Osteoblast (primary cell): Measurements from ENCODE around the gene NR5A2. TPM values are rescaled to one million over a fixed set of nuclear protein-coding genes. Genes with fewer than 3 reads are reported as not detected.

Experiments used
- DNase-seq: peaks from one replicate; pipeline ENCODE4 v3.0.0; 2011; ENCODE audit warnings: low spot score, mixed read lengths; ENCODE audit not compliant: insufficient read length; ENCODE audit errors: missing footprints
- H2AFZ ChIP-seq: 2 replicates; pipeline ENCODE4 v1.6.0; 2011; ENCODE audit warnings: mild to moderate bottlenecking, low read length
- H3K27ac ChIP-seq: 2 replicates; pipeline ENCODE4 v1.5.1; 2011; ENCODE audit warnings: mild to moderate bottlenecking, low read depth, low read length, moderate library complexity
- H3K27me3 ChIP-seq: 2 replicates; pipeline ENCODE4 v1.6.0; 2012; ENCODE audit warnings: mild to moderate bottlenecking, control low read depth, inconsistent platforms, low read length, moderate library complexity; ENCODE audit not compliant: insufficient read depth
- H3K36me3 ChIP-seq: 2 replicates; pipeline ENCODE4 v1.5.1; 2011; ENCODE audit warnings: mild to moderate bottlenecking, low read length, control low read depth, moderate library complexity; ENCODE audit not compliant: insufficient read depth
- H3K4me1 ChIP-seq: 2 replicates; pipeline ENCODE4 v1.5.1; 2011; ENCODE audit warnings: mild to moderate bottlenecking, low read length, control low read depth, moderate library complexity; ENCODE audit not compliant: insufficient read depth
- H3K4me2 ChIP-seq: 2 replicates; pipeline ENCODE4 v1.6.0; 2011; ENCODE audit warnings: mild to moderate bottlenecking, low read length; ENCODE audit not compliant: insufficient read depth
- H3K4me3 ChIP-seq: fragments of 200-600 bp; sonication (generic); 3 replicates; pipeline ENCODE4 v1.5.1; 2012; ENCODE audit warnings: mild to moderate bottlenecking, low read length, inconsistent platforms; ENCODE audit not compliant: insufficient read depth
- H3K79me2 ChIP-seq: 2 replicates; pipeline ENCODE4 v1.6.0; 2012; ENCODE audit warnings: mild to moderate bottlenecking, low read length, control low read depth, inconsistent platforms; ENCODE audit not compliant: insufficient read depth
- H3K9me3 ChIP-seq: 2 replicates; pipeline ENCODE4 v1.5.1; 2011; ENCODE audit warnings: low read depth, low read length, control low read depth
- H4K20me1 ChIP-seq: 2 replicates; pipeline ENCODE4 v1.6.0; 2012; ENCODE audit warnings: mild to moderate bottlenecking, low read length, control low read depth; ENCODE audit not compliant: insufficient read depth
- total RNA-seq: library from RNA; depleted of rRNA; stranded (reverse); fragments of >200 nt; gene quantifications from 2 replicates; pipeline ENCODE4 v1.2.3, GENCODE V29; 2012
- TF ChIP-seq, protein P1 (sequence below): IDR thresholded peaks from 2 replicates; pipeline ENCODE4 v1.5.1; 2011; ENCODE audit warnings: mild to moderate bottlenecking, low read depth, low read length, moderate library complexity; ENCODE audit errors: extremely low read depth

Gene NR5A2
- total RNA-seq, 1 donor = not detected

DNA sequence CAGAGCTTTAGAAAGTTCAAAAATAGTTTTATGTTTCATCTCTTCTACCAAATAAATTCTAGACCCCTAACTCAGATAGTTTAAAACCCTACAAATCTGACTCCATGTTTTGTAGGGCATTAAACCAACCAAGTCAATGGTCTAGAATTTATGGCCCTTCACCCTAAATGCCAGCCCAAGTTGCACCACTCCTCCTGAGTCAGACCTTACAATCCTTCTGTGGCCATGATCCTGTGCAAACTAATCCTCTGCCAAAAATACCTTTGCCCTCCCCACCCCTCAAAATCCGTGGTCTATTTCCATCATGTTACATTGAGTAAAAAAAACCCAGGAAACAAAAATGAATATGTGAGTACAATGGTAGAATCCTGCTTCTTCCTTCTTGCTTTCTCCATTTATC is 179.3 kb downstream of the NR5A2 start:
- H4K20me1 ChIP-seq = no peaks in the 10 kb centered on the region
- peak overlapping the region; percentile 26 for H3K4me2 ChIP-seq
- H3K9me3 ChIP-seq = no peaks in the 10 kb centered on the region
- no peak overlapping the region for H2AFZ ChIP-seq
- H3K4me3 ChIP-seq = no peak overlapping the region
- H3K79me2 ChIP-seq = no peaks in the 10 kb centered on the region
- peaks cover 10% of the 10 kb centered on the region for H3K4me1 ChIP-seq
- no peaks in the 10 kb centered on the region for H3K27me3 ChIP-seq
- H3K27ac ChIP-seq = peak overlapping the region; percentile 44
- no peak for DNase-seq
- TF ChIP-seq, protein P1, sequence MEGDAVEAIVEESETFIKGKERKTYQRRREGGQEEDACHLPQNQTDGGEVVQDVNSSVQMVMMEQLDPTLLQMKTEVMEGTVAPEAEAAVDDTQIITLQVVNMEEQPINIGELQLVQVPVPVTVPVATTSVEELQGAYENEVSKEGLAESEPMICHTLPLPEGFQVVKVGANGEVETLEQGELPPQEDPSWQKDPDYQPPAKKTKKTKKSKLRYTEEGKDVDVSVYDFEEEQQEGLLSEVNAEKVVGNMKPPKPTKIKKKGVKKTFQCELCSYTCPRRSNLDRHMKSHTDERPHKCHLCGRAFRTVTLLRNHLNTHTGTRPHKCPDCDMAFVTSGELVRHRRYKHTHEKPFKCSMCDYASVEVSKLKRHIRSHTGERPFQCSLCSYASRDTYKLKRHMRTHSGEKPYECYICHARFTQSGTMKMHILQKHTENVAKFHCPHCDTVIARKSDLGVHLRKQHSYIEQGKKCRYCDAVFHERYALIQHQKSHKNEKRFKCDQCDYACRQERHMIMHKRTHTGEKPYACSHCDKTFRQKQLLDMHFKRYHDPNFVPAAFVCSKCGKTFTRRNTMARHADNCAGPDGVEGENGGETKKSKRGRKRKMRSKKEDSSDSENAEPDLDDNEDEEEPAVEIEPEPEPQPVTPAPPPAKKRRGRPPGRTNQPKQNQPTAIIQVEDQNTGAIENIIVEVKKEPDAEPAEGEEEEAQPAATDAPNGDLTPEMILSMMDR = no peak
- no peaks in the 10 kb centered on the region for H3K36me3 ChIP-seq

DNA sequence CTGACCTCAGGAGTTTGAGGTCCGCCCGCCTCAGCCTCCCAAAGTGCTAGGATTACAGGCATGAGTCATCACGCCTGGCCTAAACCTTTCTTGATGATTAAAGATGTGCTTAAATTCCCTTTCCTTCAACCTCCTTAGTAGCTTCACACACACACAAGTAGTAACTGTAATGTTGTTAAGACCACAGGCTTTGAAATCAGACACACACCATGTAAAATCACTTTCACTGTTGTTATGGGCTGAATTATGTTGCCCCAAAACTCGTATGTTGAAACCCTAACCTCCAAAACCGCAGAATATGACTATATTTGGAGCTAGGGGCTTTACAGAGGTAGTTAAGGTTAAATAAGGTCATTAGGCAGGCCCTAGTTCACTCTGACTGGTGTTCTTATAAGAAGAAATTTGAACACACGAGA is 180.2 kb downstream of the NR5A2 start:
- no peaks in the 10 kb centered on the region for H3K36me3 ChIP-seq
- no peaks in the 10 kb centered on the region for H4K20me1 ChIP-seq
- no peak overlapping the region for H3K4me2 ChIP-seq
- no peak overlapping the region for H3K4me3 ChIP-seq
- no peak for DNase-seq
- no peaks in the 10 kb centered on the region for H3K9me3 ChIP-seq
- H2AFZ ChIP-seq = peak overlapping the region; percentile 37
- peak overlapping the region; percentile 8 for H3K27ac ChIP-seq
- H3K4me1 ChIP-seq = peaks cover 10% of the 10 kb centered on the region
- H3K79me2 ChIP-seq = no peaks in the 10 kb centered on the region
- no peaks in the 10 kb centered on the region for H3K27me3 ChIP-seq
- TF ChIP-seq, protein P1 = no peak

DNA sequence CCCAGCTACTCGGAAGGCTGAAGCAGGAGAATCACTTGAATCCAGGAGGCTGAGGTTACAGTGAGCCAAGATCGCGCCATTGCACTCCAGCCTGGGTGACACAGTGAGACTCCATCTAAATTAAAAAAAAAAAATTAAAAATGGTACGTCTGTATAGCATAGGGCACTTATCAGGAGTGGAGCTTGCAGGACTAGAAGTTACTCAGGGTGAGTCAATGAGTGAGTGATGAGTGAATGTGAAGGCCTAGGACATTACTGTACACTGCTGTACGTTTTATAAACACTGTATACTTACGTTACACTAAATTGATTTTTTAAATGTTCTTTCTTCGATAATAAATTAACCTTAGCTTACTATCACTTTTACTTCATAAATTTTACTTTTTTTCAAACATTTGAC is 183.6 kb downstream of the NR5A2 start:
- peak; percentile 85 for DNase-seq
- Histone ChIP-seq H2AFZ (no peak overlapping the region), H3K27me3 (no peaks in the 10 kb centered on the region), H4K20me1 (no peaks in the 10 kb centered on the region), H3K4me2 (no peak overlapping the region), H3K4me1 (peaks cover 9% of the 10 kb centered on the region), H3K79me2 (no peaks in the 10 kb centered on the region), H3K27ac (peak overlapping the region; percentile 10), H3K9me3 (no peaks in the 10 kb centered on the region), H3K4me3 (no peak overlapping the region), H3K36me3 (no peaks in the 10 kb centered on the region)
- TF ChIP-seq, protein P1 = no peak

DNA sequence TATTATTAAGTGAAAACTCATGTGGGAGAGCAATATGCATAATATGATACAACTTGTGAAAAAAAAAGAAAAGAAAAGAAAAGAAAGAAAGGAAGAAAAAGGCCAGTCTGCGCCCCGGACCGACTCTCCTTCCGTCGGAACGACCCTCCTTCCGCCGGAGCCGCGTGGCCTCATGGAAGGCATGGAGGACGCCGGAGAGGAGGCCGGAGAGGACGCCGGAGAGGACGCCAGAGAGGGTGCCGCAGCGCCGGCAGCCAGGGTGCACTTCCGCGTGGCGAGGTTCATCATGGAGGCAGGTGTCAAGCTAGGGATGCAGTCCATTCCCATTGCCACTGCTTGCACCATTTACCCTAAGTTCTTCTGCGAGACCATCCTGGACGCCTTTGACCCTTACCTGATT is 185.9 kb downstream of the NR5A2 start:
- Histone ChIP-seq H3K27me3 (no peaks in the 10 kb centered on the region), H3K27ac (no peak overlapping the region), H2AFZ (no peak overlapping the region), H3K9me3 (no peaks in the 10 kb centered on the region), H4K20me1 (no peaks in the 10 kb centered on the region), H3K4me1 (no peaks in the 10 kb centered on the region), H3K36me3 (no peaks in the 10 kb centered on the region), H3K4me3 (no peak overlapping the region), H3K4me2 (no peak overlapping the region), H3K79me2 (no peaks in the 10 kb centered on the region)
- TF ChIP-seq, protein P1 = no peak
- DNase-seq = no peak
